Neural progenitor cell (in vitro differentiated cells): ENCODE data around the gene CLRN3.

Experiments used
- CTCF ChIP-seq: fragments of 200-600 bp; sonication (generic); IDR thresholded peaks from 2 replicates; pipeline ENCODE4 v1.5.1; 2017; ENCODE audit warnings: antibody characterized with exemption, mild to moderate bottlenecking
- EZH2 ChIP-seq: fragments of 200-600 bp; sonication (generic); IDR thresholded peaks from 2 replicates; pipeline ENCODE4 v1.6.1; 2017; ENCODE audit warnings: antibody characterized with exemption, mild to moderate bottlenecking, moderate library complexity

DNA sequence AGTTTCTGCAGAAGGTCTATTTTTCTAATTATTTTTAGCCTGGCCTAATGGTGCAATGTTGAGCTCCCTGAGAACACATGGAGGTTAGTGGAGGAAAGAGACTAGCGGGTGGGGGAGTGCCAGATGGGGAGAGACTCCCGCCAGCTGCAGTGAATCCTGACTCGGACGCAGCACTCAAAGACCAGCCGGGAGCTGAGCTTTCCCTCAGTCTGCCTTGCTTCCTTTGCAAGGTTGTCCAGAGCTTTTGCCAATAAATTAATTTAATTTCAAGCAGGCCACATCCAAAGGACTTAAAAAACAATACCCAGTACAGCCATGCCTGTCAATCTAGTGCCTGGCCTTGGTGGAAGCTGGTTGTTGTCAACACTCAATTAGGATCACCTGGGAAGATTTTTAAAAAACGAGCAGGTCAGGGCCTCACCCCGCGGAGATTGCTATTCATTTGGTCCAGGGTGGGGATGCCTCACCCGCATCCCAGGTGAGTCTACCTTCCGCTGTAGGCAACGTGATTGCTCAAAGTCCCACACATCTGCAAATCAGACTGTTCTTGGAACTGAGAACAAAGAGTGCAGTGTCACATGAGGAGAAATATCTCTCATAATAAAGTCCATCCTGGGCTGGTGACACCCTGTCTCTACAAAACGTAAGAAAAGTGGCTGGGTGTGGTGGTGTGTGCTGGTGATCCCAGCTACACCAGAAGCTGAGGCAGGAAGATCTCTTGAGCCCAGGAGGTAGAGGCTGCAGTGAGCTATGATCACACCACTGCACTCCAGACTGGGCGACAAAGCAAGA lies 4.0 kb downstream of the CLRN3 start:
- no peak for TF ChIP-seq CTCF
- TF ChIP-seq EZH2, result no peak
